GM23338 (cell line): Measurements from ENCODE around the gene ARF1. TPM values are rescaled to one million over a fixed set of nuclear protein-coding genes. Genes with fewer than 3 reads are reported as not detected.

ENCODE experiments used
- ATAC-seq: fragments of 200-7000 bp; cut with Tn5 transposase; 3 replicates; pipeline ENCODE4 v1.9.1; 2020
- DNase-seq: peaks from one replicate; pipeline ENCODE4 v3.0.0-alpha.2; 2015; ENCODE audit warnings: low spot score
- H2AFZ ChIP-seq: fragments of 200-600 bp; sonication (generic); 2 replicates; pipeline ENCODE4 v1.8.0; 2016; ENCODE audit warnings: antibody characterized with exemption, mild to moderate bottlenecking, moderate library complexity
- H3F3A ChIP-seq: fragments of 200-600 bp; sonication (generic); replicated peaks from 2 replicates; pipeline ENCODE4 v1.8.0; 2017; ENCODE audit warnings: antibody characterized with exemption, mixed run types, low read depth
- H3K27ac ChIP-seq: fragments of 200-600 bp; sonication (generic); 2 replicates; pipeline ENCODE4 v1.6.1; 2016; ENCODE audit warnings: low read depth
- H3K27me3 ChIP-seq: fragments of 200-600 bp; sonication (generic); 2 replicates; pipeline ENCODE4 v1.8.0; 2016; ENCODE audit warnings: mild to moderate bottlenecking, mixed run types, moderate library complexity; ENCODE audit not compliant: insufficient read depth
- H3K36me3 ChIP-seq: fragments of 200-600 bp; sonication (generic); 2 replicates; pipeline ENCODE4 v1.8.0; 2016; ENCODE audit warnings: mild to moderate bottlenecking; ENCODE audit not compliant: insufficient read depth
- H3K4me1 ChIP-seq: fragments of 200-600 bp; sonication (generic); 2 replicates; pipeline ENCODE4 v1.8.0; 2016; ENCODE audit warnings: mild to moderate bottlenecking, moderate library complexity; ENCODE audit not compliant: insufficient read depth
- H3K4me2 ChIP-seq: fragments of 200-600 bp; sonication (generic); 2 replicates; pipeline ENCODE4 v1.7.1; 2017; ENCODE audit warnings: mixed run types
- H3K4me3 ChIP-seq: fragments of 200-600 bp; sonication (generic); 2 replicates; pipeline ENCODE4 v1.6.1; 2016; ENCODE audit warnings: mixed run types
- H3K79me2 ChIP-seq: fragments of 200-600 bp; sonication (generic); replicated peaks from 2 replicates; pipeline ENCODE4 v1.8.0; 2017; ENCODE audit warnings: mild to moderate bottlenecking; ENCODE audit not compliant: insufficient read depth
- H3K9me2 ChIP-seq: fragments of 200-600 bp; sonication (generic); 2 replicates; pipeline ENCODE4 v1.8.0; 2017; ENCODE audit not compliant: insufficient read depth
- H4K20me1 ChIP-seq: fragments of 200-600 bp; sonication (generic); replicated peaks from 2 replicates; pipeline ENCODE4 v1.8.0; 2017; ENCODE audit warnings: mild to moderate bottlenecking; ENCODE audit not compliant: insufficient read depth
- H3K27ac Mint-ChIP-seq: 2 replicates; pipeline ENCODE4 v1.8.0; 2020; ENCODE audit warnings: inconsistent platforms, mild to moderate bottlenecking, moderate library complexity, mixed read lengths
- H3K27me3 Mint-ChIP-seq: 3 replicates; pipeline ENCODE4 v1.8.0; 2022; ENCODE audit warnings: low read depth, mild to moderate bottlenecking, moderate library complexity, mixed read lengths, inconsistent platforms; ENCODE audit not compliant: insufficient read depth, poor library complexity
- H3K36me3 Mint-ChIP-seq: 3 replicates; pipeline ENCODE4 v1.8.0; 2021; ENCODE audit warnings: low read depth, mild to moderate bottlenecking, inconsistent platforms, moderate library complexity, mixed read lengths
- H3K4me1 Mint-ChIP-seq: 3 replicates; pipeline ENCODE4 v1.8.0; 2020; ENCODE audit warnings: mild to moderate bottlenecking, inconsistent platforms, mixed read lengths
- H3K4me3 Mint-ChIP-seq: 3 replicates; pipeline ENCODE4 v1.8.0; 2021; ENCODE audit warnings: moderate library complexity, mild to moderate bottlenecking, inconsistent platforms, mixed read lengths
- H3K9me3 Mint-ChIP-seq: 3 replicates; pipeline ENCODE4 v1.8.0; 2020; ENCODE audit warnings: moderate library complexity, mild to moderate bottlenecking, inconsistent platforms, mixed read lengths
- EZH2 ChIP-seq: fragments of 200-600 bp; sonication (generic); IDR thresholded peaks from one replicate; pipeline ENCODE4 v1.8.0; 2017; ENCODE audit warnings: antibody characterized with exemption, mild to moderate bottlenecking, low read depth; ENCODE audit not compliant: unreplicated experiment
- EZH2phosphoT487 ChIP-seq: fragments of 200-600 bp; sonication (generic); IDR thresholded peaks from one replicate; pipeline ENCODE4 v1.8.1; 2018; ENCODE audit warnings: antibody characterized with exemption; ENCODE audit not compliant: unreplicated experiment
- NANOG ChIP-seq: IDR thresholded peaks from 2 replicates; pipeline ENCODE4 v1.6.1; 2016; ENCODE audit warnings: antibody characterized with exemption, borderline replicate concordance
- POLR2AphosphoS5 ChIP-seq: IDR thresholded peaks from 2 replicates; pipeline ENCODE4 v1.6.1; 2016; ENCODE audit warnings: antibody characterized with exemption, low read depth
- STAT1 ChIP-seq: IDR thresholded peaks from one replicate; pipeline ENCODE4 v1.6.1; 2016; ENCODE audit warnings: antibody characterized with exemption; ENCODE audit not compliant: unreplicated experiment
- ZNF114 ChIP-seq: fragments of 250-450 bp; sonication (Bioruptor Pico); IDR thresholded peaks from 2 replicates; pipeline ENCODE4 v1.5.0; 2020; ENCODE audit warnings: mild to moderate bottlenecking, moderate library complexity
- ZNF331 ChIP-seq: fragments of 250-450 bp; sonication (Bioruptor Pico); IDR thresholded peaks from 2 replicates; pipeline ENCODE4 v1.5.0; 2020; ENCODE audit warnings: low read depth, mild to moderate bottlenecking, moderate library complexity
- polyA plus RNA-seq: library from polyadenylated mRNA; unstranded; fragments of >200 nt; fragmentation: Nextera tagmentation; extraction: Ambion mirVana; gene quantifications from 2 replicates; pipeline ENCODE4 v1.2.1, GENCODE V29; 2016
- total RNA-seq: library from RNA; depleted of rRNA; stranded (reverse); fragments of >200 nt; shearing (Covaris generic); gene quantifications from 2 replicates; pipeline ENCODE4 v1.2.3, GENCODE V29; 2014
- TF ChIP-seq, protein P1 (sequence below): IDR thresholded peaks from 2 replicates; pipeline ENCODE4 v1.6.1; 2016; ENCODE audit warnings: antibody characterized with exemption
- TF ChIP-seq, protein P2 (sequence below): IDR thresholded peaks from one replicate; pipeline ENCODE4 v1.6.1; 2018; ENCODE audit warnings: antibody characterized with exemption; ENCODE audit not compliant: unreplicated experiment
- TF ChIP-seq, protein P3 (sequence below), 2 experiments: fragments of 200-600 bp in 1 of 2; sonication (generic) in 1 of 2; conservative IDR thresholded peaks; 2 replicates each; pipeline versions ENCODE4 v1.5.1 to v1.6.1; 2016 to 2017; ENCODE audit warnings: antibody characterized with exemption in 2 of 2, low read depth in 2 of 2, mild to moderate bottlenecking in 2 of 2, moderate library complexity in 1 of 2

ARF1 gene
- total and polyA plus RNA-seq, 2 experiments from 2014 or later = 210 to 306 TPM

DNA sequence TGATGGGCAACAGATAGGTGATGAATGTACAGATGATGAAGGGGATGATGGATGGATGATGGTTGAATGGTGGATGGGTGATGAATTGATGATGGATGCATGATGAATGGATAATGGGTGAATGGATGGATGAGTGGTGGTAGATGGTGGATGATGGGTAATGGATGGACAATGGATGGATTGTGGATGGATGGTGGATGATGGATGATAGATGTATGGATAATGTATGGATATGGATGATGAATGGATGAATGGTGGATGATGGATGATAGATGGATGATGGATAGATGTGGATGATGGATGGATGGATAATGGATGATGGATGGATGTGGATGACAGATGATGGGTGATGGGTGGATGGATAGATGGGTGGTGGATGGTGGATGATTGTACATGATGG, 40.0 kb upstream of the ARF1 start:
- Histone ChIP-seq H3K27ac (no peak overlapping the region), H3K79me2 (no peaks in the 10 kb centered on the region), H3K4me1 (no peaks in the 10 kb centered on the region), H4K20me1 (no peaks in the 10 kb centered on the region; the same call in 1 of the 2 replicates), H3K4me3 (no peak overlapping the region), H2AFZ (no peak overlapping the region), H3K9me2 (peaks cover 15% of the 10 kb centered on the region), H3K27me3 (peaks cover 77% of the 10 kb centered on the region), H3K4me2 (no peak overlapping the region), H3F3A (no peaks in the 10 kb centered on the region), H3K36me3 (no peaks in the 10 kb centered on the region)
- ATAC-seq = no peak
- H3K9me3 Mint-ChIP-seq = no peaks in the 10 kb centered on the region
- no peak overlapping the region for H3K27ac Mint-ChIP-seq
- TF ChIP-seq ZNF114 (CRISPR knock-in tag) (no peak), EZH2phosphoT487 (no peak), STAT1 (no peak), EZH2 (no peak), NANOG (no peak), ZNF331 (CRISPR knock-in tag) (no peak), POLR2AphosphoS5 (no peak)
- TF ChIP-seq, protein P1, sequence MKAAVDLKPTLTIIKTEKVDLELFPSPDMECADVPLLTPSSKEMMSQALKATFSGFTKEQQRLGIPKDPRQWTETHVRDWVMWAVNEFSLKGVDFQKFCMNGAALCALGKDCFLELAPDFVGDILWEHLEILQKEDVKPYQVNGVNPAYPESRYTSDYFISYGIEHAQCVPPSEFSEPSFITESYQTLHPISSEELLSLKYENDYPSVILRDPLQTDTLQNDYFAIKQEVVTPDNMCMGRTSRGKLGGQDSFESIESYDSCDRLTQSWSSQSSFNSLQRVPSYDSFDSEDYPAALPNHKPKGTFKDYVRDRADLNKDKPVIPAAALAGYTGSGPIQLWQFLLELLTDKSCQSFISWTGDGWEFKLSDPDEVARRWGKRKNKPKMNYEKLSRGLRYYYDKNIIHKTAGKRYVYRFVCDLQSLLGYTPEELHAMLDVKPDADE = no peak
- TF ChIP-seq, protein P2, sequence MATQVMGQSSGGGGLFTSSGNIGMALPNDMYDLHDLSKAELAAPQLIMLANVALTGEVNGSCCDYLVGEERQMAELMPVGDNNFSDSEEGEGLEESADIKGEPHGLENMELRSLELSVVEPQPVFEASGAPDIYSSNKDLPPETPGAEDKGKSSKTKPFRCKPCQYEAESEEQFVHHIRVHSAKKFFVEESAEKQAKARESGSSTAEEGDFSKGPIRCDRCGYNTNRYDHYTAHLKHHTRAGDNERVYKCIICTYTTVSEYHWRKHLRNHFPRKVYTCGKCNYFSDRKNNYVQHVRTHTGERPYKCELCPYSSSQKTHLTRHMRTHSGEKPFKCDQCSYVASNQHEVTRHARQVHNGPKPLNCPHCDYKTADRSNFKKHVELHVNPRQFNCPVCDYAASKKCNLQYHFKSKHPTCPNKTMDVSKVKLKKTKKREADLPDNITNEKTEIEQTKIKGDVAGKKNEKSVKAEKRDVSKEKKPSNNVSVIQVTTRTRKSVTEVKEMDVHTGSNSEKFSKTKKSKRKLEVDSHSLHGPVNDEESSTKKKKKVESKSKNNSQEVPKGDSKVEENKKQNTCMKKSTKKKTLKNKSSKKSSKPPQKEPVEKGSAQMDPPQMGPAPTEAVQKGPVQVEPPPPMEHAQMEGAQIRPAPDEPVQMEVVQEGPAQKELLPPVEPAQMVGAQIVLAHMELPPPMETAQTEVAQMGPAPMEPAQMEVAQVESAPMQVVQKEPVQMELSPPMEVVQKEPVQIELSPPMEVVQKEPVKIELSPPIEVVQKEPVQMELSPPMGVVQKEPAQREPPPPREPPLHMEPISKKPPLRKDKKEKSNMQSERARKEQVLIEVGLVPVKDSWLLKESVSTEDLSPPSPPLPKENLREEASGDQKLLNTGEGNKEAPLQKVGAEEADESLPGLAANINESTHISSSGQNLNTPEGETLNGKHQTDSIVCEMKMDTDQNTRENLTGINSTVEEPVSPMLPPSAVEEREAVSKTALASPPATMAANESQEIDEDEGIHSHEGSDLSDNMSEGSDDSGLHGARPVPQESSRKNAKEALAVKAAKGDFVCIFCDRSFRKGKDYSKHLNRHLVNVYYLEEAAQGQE = no peak
- TF ChIP-seq, protein P3, sequence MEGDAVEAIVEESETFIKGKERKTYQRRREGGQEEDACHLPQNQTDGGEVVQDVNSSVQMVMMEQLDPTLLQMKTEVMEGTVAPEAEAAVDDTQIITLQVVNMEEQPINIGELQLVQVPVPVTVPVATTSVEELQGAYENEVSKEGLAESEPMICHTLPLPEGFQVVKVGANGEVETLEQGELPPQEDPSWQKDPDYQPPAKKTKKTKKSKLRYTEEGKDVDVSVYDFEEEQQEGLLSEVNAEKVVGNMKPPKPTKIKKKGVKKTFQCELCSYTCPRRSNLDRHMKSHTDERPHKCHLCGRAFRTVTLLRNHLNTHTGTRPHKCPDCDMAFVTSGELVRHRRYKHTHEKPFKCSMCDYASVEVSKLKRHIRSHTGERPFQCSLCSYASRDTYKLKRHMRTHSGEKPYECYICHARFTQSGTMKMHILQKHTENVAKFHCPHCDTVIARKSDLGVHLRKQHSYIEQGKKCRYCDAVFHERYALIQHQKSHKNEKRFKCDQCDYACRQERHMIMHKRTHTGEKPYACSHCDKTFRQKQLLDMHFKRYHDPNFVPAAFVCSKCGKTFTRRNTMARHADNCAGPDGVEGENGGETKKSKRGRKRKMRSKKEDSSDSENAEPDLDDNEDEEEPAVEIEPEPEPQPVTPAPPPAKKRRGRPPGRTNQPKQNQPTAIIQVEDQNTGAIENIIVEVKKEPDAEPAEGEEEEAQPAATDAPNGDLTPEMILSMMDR (conservative IDR thresholded peaks at IDR 0.05; ENCODE audit: low read depth in 2 of 2) = no peak
- H3K36me3 Mint-ChIP-seq = no peaks in the 10 kb centered on the region
- H3K4me1 Mint-ChIP-seq = peaks cover 4% of the 10 kb centered on the region; the same call in 1 of the 3 replicates
- no peak for DNase-seq
- no peak overlapping the region for H3K4me3 Mint-ChIP-seq
- H3K27me3 Mint-ChIP-seq = peaks cover 45% of the 10 kb centered on the region
